ENCODE data around the gene BCL7A. TPM values are rescaled to one million over a fixed set of nuclear protein-coding genes. Genes with fewer than 3 reads are reported as not detected.

BCL7A gene
- total RNA-seq, 4 donors from 2014 or later: 0.75 to 6.8 (median 6.3) TPM

DNA sequence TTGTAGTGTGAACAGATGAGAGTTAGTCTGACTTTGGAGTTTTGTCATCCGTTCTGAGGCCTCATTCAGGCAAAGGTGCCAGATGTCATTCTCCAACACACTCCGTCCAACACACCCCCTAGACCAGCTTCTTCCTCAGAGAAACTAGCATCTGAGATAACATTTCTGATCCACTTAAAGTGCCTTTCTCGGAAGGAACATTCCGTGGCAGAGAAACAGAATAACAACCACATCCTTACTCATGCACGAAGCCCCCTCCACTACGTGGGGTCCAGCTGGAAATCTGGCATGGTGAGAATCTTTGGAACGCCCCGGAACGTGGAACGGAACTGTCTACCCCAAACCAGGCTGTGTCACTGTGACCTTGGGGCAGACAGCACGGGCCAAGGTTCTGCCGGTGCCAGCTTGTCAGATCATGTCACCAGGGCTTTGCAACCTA lies 17.0 kb upstream of the BCL7A start:
- Histone ChIP-seq H3K27me3 (no peaks in the 10 kb centered on the region), H3K4me1 (peaks cover 0 to 3% (median 0%) of the 10 kb centered on the region in 4 donors), H3K36me3 (no peaks in the 10 kb centered on the region), H3K9me3 (no peaks in the 10 kb centered on the region), H3K4me3 (no peak overlapping the region), H3K27ac (no peak overlapping the region)
- no peak for DNase-seq
- intact Hi-C loops (cut with DNase I; ENCODE audit: low total_unique reads): no loop called here
- in situ Hi-C loops (cut with MboI; ENCODE audit: low pct_ligation_motif_present in 1 of 4, low pct_unique_long_range_greater_than_20kb in 1 of 4, low sequenced_read_pairs in 3 of 4): no loop called here
- TF ChIP-seq POLR2AphosphoS5 (IDR thresholded peaks at IDR 0.05) (no peak), EP300 (IDR thresholded peaks at IDR 0.05; ENCODE audit: low read depth) (no peak), POLR2A (IDR thresholded peaks at IDR 0.05) (no peak)
- TF ChIP-seq, protein P1, sequence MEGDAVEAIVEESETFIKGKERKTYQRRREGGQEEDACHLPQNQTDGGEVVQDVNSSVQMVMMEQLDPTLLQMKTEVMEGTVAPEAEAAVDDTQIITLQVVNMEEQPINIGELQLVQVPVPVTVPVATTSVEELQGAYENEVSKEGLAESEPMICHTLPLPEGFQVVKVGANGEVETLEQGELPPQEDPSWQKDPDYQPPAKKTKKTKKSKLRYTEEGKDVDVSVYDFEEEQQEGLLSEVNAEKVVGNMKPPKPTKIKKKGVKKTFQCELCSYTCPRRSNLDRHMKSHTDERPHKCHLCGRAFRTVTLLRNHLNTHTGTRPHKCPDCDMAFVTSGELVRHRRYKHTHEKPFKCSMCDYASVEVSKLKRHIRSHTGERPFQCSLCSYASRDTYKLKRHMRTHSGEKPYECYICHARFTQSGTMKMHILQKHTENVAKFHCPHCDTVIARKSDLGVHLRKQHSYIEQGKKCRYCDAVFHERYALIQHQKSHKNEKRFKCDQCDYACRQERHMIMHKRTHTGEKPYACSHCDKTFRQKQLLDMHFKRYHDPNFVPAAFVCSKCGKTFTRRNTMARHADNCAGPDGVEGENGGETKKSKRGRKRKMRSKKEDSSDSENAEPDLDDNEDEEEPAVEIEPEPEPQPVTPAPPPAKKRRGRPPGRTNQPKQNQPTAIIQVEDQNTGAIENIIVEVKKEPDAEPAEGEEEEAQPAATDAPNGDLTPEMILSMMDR (IDR thresholded peaks at IDR 0.05): no peak
- WGBS, 2 donors (ENCODE audit: low coverage in 1 of 2): 73% methylated on average over 12 of the region's 12 CpGs; no CpG with 5 or more reads in 1 of the 2 donors

GRCh38 chr12:122005252-122005776 lies 16.4 kb upstream of the BCL7A start:
- in situ Hi-C loops (cut with MboI; ENCODE audit: low pct_ligation_motif_present in 1 of 4, low pct_unique_long_range_greater_than_20kb in 1 of 4, low sequenced_read_pairs in 3 of 4) (no loop called here), intact Hi-C loops (cut with DNase I; ENCODE audit: low total_unique reads) (no loop called here)
- H3K27ac ChIP-seq: no peak overlapping the region
- H3K4me3 ChIP-seq: no peak overlapping the region
- H3K9me3 ChIP-seq: no peaks in the 10 kb centered on the region
- TF ChIP-seq POLR2AphosphoS5 (IDR thresholded peaks at IDR 0.05) (no peak), POLR2A (IDR thresholded peaks at IDR 0.05) (no peak), EP300 (IDR thresholded peaks at IDR 0.05; ENCODE audit: low read depth) (no peak)
- TF ChIP-seq, protein P1 (IDR thresholded peaks at IDR 0.05): no peak
- no peaks in the 10 kb centered on the region for H3K36me3 ChIP-seq
- no peak for DNase-seq
- 72 to 83% methylated on average over 3 to 11 of the region's 11 CpGs for WGBS, 2 donors (ENCODE audit: low coverage in 1 of 2)
- no peaks in the 10 kb centered on the region for H3K27me3 ChIP-seq
- peaks cover 0 to 3% (median 0%) of the 10 kb centered on the region in 4 donors for H3K4me1 ChIP-seq

DNA sequence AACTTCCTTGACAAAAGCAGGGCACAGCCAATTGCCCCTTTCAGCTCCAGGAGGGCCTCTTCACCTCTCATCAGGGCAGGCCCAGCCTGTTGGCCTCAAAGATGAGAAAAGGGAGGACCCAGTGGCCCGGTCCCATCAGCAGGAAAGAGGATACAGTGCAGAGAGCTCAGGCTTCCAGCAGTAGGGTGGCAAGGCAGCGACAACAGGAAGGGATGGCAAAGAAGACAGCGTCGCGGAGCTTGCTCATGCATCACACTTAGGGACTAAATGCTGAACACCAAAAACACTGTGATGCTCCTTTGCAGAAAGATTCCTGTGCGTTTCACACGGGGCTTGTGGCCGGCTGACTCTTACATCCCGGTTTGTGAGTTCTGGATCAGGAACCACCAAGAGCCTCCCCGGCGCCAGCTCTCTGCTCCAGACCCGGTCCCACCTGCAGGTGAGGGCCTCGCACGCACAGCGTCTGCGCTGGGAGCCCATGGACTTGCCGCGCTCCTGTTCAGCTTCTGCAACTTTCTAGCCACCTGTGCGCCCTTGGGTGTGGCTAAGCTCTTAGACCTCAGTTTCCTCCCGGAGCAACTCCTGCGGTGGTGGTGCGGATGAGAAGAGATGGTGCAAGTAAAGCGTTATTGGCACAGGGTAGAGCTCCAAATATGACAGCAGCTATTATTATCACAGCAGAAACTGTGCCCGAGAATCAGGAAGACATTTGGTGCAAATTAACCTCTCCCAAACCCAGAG lies 15.3 kb upstream of the BCL7A start:
- no peak for TF ChIP-seq POLR2A (IDR thresholded peaks at IDR 0.05)
- TF ChIP-seq, protein P1 (IDR thresholded peaks at IDR 0.05): no peak
- no peak for TF ChIP-seq EP300 (IDR thresholded peaks at IDR 0.05; ENCODE audit: low read depth)
- no peak for TF ChIP-seq POLR2AphosphoS5 (IDR thresholded peaks at IDR 0.05)
- intact Hi-C loops (cut with DNase I; ENCODE audit: low total_unique reads) (no loop called here), in situ Hi-C loops (cut with MboI; ENCODE audit: low pct_ligation_motif_present in 1 of 4, low pct_unique_long_range_greater_than_20kb in 1 of 4, low sequenced_read_pairs in 3 of 4) (no loop called here)
- H3K9me3 ChIP-seq: no peaks in the 10 kb centered on the region
- peaks cover 0 to 3% (median 0%) of the 10 kb centered on the region in 4 donors for H3K4me1 ChIP-seq
- H3K36me3 ChIP-seq: no peaks in the 10 kb centered on the region
- no peak overlapping the region for H3K4me3 ChIP-seq
- no peak for DNase-seq
- H3K27ac ChIP-seq: no peak overlapping the region
- 70 to 78% methylated on average over 20 to 24 of the region's 24 CpGs for WGBS, 2 donors (ENCODE audit: low coverage in 1 of 2)
- no peaks in the 10 kb centered on the region for H3K27me3 ChIP-seq

- intact Hi-C loops (cut with DNase I; ENCODE audit: low total_unique reads) (loop anchor here (5.0 kb wide), 1 partner anchor 832 kb away; no protein-coding TSS in a partner anchor), in situ Hi-C loops (cut with MboI; ENCODE audit: low pct_ligation_motif_present in 1 of 4, low pct_unique_long_range_greater_than_20kb in 1 of 4, low sequenced_read_pairs in 3 of 4) (no loop called here)
- H3K4me3 ChIP-seq: no peak overlapping the region
- H3K4me1 ChIP-seq: no peaks in the 10 kb centered on the region
- no peaks in the 10 kb centered on the region for H3K9me3 ChIP-seq
- no peaks in the 10 kb centered on the region for H3K36me3 ChIP-seq
- H3K27me3 ChIP-seq: no peaks in the 10 kb centered on the region
- DNase-seq: no peak
- 78 to 100% methylated on average over 1 to 9 of the region's 9 CpGs for WGBS, 2 donors (ENCODE audit: low coverage in 1 of 2)
- TF ChIP-seq, protein P1 (IDR thresholded peaks at IDR 0.05): no peak
- TF ChIP-seq EP300 (IDR thresholded peaks at IDR 0.05; ENCODE audit: low read depth) (no peak), POLR2AphosphoS5 (IDR thresholded peaks at IDR 0.05) (no peak), POLR2A (IDR thresholded peaks at IDR 0.05) (no peak)
- H3K27ac ChIP-seq: no peak overlapping the region
These were observed 11.9 kb upstream of the BCL7A start for GRCh38 chr12:122009741-122010140.

Measured in transverse colon (tissue), 4 donors.